Measurements from ENCODE around the gene ATXN7L3.

Gene ATXN7L3

GRCh38 chr17:44200478-44201155 is 933 bp upstream of the ATXN7L3 start:
- no peak for DNase-seq

GRCh38 chr17:44198721-44199552 is 747 bp downstream of the ATXN7L3 start:
- peak; percentile 39 for DNase-seq

GRCh38 chr17:44197980-44198720 is 1.5 kb downstream of the ATXN7L3 start:
- peak; percentile 47 for DNase-seq

- DNase-seq: no peak
Observed at GRCh38 chr17:44197107-44197506, 2.6 kb downstream of the ATXN7L3 start.

GRCh38 chr17:44193326-44194084 is 6.2 kb downstream of the ATXN7L3 start:
- DNase-seq: no peak

- DNase-seq: no peak
Observed at GRCh38 chr17:44192750-44193149, 6.9 kb downstream of the ATXN7L3 start.

GRCh38 chr17:44191941-44192496 is 7.7 kb downstream of the ATXN7L3 start:
- no peak for DNase-seq

GRCh38 chr17:44191369-44191768 is 8.3 kb downstream of the ATXN7L3 start:
- no peak for DNase-seq

GRCh38 chr17:44190481-44190880 is 9.2 kb downstream of the ATXN7L3 start:
- DNase-seq: no peak

GRCh38 chr17:44188576-44189403 is 10.9 kb downstream of the ATXN7L3 start:
- DNase-seq: no peak

- no peak for DNase-seq
Observed at GRCh38 chr17:44187131-44187899, 12.4 kb downstream of the ATXN7L3 start.

GRCh38 chr17:44186307-44187130 is 13.2 kb downstream of the ATXN7L3 start, which contains the start of gene TMUB2:
TMUB2 (plus strand) TSS chr17:44186972; CDS start chr17:44187709, 737 bp downstream.
- peak; percentile 99 for DNase-seq

GRCh38 chr17:44184212-44184810 is 15.4 kb downstream of the ATXN7L3 start:
- no peak for DNase-seq

GRCh38 chr17:44183024-44183423 is 16.7 kb downstream of the ATXN7L3 start:
- no peak for DNase-seq

- no peak for DNase-seq
Observed at GRCh38 chr17:44178133-44178532, 21.6 kb downstream of the ATXN7L3 start.

GRCh38 chr17:44177640-44178039 is 22.0 kb downstream of the ATXN7L3 start:
- no peak for DNase-seq

- DNase-seq: no peak
Observed at GRCh38 chr17:44176671-44177501, 22.8 kb downstream of the ATXN7L3 start.

GRCh38 chr17:44176257-44176656 is 23.4 kb downstream of the ATXN7L3 start:
- no peak for DNase-seq

Data from stimulated activated CD4-positive, alpha-beta T cell treated with anti-CD3 and anti-CD28 coated beads, Interleukin-1b, Interleukin-23, amount 100 ng/mL, for 48 hours (primary cell).